TTC549 (cell line): ENCODE results near the gene STRA8.
A peak's percentile ranks its signal among the peaks of the same experiment; 100 is the strongest.

Experiments
- FAIRE-seq: peaks from 2 replicates; lab custom pipeline; 2012; peaks lifted over from hg19 to GRCh38; lab: Jason Lieb, UNC

STRA8 gene

DNA sequence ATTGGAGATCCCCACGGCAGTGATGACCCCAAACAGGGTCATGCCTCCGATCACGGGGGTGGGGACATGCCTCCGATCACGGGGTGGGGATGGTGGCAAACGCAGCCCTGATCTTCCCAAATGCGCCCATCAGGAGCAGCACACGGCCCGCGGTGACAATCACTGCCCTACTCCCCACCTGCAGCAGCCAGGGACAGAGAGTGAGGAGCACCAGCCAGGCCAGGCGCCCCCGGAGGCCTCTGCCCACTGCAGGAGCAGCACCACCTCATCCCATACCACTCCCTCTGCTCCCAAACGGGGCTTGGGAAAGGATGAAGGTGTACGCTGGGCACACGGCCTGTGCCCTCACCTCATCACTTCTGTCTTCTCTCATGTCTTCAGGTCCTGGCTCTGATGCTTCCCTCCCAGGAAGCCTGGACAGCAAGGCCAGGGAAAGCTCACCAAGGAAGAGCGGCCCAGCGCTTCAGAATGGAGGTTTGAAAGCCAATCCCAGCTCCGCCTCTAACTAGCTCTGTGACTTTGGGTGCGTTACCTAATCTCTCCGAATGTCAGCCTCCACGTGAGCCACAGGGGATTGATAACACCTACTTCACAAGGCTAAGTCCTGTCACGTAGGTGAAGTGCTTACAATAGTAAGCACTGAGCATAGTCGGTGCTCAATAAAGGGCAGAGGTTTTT is 37.1 kb downstream of the STRA8 start:
- FAIRE-seq, result no peak

DNA sequence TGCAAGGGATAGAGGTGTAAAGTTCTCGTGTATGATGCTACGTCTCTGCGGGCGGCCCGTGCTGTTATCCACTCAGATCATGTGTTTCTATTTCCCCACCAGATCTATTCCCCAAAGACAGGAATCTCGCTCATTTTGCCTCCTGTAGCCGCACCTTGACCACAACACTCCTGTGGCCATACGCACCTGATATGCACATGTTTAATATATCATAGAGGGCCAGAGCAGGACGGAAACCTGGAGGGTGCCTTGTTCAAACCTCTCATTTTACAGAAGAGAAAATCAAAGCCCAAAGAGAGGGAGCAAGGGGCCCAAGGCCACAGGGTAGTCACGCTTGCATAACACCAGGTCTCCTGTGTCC is 37.6 kb downstream of the STRA8 start:
- FAIRE-seq, result no peak

- no peak for FAIRE-seq
Observed at GRCh38 chr7:135272303-135272702, 38.7 kb downstream of the STRA8 start.

- no peak for FAIRE-seq
Observed at GRCh38 chr7:135273581-135273980, 39.9 kb downstream of the STRA8 start.

DNA sequence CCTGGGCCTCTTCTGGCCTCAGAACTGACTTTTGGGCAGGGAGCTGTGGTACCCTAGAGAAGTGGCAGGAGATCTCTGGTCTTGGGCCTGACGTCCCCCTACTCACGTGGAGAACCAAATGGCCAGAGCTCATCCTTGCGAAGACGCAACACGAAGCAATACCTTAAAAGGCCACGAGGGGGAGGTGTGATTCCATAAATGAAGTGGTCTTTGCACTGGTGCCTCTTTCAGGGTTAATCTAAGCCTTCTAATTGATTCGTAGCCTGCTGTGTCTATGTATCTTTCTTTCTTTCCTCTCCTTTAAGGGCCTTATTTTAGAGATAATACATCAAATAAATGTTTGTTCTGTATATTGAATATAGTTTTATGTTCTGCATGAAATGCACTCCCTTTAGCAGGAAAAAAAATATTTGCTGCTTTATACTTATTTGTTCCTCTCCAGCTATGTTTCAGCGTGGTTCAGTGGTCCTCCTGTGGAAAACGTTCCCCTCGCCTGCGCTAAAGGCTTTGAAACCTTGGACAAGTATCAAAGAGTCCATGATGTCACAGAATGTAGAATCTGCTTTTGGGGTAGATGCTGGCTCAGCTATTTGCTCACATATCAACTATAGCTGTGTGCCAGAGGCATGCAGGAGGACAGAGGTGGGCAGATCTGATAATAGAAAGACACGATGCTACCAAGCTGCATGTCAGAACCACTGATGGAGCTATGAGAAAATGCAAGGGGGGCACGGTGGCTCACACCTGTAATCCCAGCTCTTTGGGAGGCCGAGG is 41.0 kb downstream of the STRA8 start:
- no peak for FAIRE-seq

DNA sequence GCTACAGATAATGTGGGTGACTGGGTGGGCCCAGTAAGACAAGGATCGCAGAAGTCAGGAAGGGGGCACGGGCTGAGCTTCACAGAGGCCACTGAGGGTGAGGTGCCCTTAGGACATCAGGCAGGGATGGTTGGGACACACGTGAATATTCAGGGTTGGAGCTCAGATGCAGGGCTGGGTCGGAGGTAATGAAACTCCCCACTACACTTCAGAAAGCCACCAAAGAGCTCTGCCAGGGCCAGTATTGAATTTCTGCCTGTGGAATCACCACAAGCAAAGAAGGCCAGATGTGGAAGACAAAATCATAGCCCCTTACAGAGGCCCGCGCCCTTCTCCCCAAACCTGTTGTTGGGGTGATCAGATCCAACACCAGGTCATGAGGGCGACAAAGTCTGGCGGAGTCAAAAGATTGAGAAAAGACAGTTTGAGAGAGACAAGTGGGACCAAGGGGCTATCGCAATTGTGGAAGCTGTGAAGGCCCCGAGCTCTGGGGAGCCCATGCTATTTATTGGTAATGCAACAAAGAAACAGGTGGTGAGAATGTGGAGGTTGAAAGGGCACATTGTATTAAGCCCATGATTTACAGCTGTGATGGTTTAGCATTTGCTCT is 42.4 kb downstream of the STRA8 start:
- FAIRE-seq, result no peak

DNA sequence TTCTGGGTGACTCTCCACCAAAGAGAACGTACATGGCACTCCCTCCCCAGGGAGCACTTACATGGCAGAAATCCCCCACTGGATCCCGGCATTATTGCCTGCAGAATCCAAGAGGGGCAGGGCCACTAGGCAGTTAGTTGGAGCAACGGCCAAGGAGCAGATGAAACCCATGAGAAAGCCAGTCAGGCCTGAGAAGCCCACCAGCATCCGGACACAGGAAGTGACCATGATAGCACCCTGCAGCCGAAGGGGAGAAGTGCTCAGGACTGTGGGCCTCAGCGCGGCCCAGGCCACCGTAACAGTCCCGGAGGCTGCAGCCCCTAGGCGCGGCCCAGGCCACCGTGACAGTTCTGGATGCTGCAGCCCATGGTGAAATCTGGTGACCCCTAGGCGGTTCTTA is 43.5 kb downstream of the STRA8 start:
- FAIRE-seq, result no peak

- FAIRE-seq, result peak; percentile 85
Observed at GRCh38 chr7:135281363-135281949, 47.8 kb downstream of the STRA8 start.

- FAIRE-seq, result no peak
Observed at GRCh38 chr7:135282561-135283254, 49.1 kb downstream of the STRA8 start.

GRCh38 chr7:135283959-135284638 is 50.5 kb downstream of the STRA8 start:
- no peak for FAIRE-seq

DNA sequence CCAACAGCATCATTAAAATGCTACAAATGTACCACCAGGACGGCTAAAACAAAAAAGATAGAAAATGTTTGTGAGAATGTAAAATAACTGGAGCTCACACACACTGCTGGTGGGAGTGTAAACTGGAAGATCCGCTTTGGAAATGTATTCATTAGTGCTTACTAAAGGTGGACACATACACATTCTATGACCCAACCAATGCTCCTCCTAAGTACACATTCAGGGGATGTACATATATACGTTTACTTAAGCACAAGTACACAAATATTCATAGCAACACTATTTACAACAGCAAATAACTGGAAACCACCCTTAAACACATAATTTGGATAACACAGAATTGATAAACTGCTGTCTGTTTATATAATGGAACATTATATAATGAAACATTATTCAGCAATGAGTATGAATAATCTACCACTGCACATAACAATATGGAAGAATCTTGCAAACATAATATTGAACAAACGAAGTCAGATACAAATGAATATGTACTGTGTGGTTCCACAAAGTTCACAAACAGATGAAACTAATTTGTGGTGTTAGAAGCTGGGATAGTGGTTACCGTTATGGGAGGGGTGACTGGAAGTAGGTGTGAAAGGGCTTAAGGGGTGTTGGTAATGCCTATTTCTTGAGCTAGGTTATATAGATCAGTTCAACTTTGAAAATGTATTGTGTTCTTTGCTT is 52.1 kb downstream of the STRA8 start:
- FAIRE-seq, result no peak

GRCh38 chr7:135286876-135287275 is 53.2 kb downstream of the STRA8 start:
- no peak for FAIRE-seq

- no peak for FAIRE-seq
Observed at GRCh38 chr7:135290594-135290993, 57.0 kb downstream of the STRA8 start.

DNA sequence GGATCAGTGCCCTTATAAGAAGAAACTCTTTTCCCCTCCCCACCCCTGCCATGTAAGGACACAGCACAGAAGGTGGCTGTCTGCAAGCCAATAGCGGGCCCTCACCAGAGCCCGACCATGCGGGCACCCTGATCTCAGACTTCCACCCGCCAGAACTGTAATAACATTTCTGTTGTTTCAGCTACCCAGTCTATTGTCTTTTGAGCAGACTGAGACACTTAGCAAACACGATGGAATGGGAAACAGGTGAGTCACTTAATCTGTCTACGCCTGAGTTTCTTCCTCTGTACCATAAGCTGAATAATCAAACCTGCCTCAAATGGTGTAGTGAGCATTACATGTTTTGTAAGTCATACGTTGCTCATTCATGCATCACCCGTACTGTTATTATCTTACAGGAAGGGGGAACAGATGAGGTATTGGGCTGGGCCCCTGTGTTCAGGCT is 58.2 kb downstream of the STRA8 start:
- no peak for FAIRE-seq

- FAIRE-seq, result no peak
Observed at GRCh38 chr7:135299235-135299634, 65.6 kb downstream of the STRA8 start.

GRCh38 chr7:135300913-135301765 is 67.5 kb downstream of the STRA8 start:
- FAIRE-seq, result no peak
